Mammary epithelial cell (primary cell): ENCODE data around the gene TRIM17.

Source experiments
- CTCF ChIP-seq, 2 donors: IDR thresholded peaks in 1 of 2; conservative IDR thresholded peaks in 1 of 2; 2 replicates each; pipeline ENCODE4 v1.5.1; 2011 to 2012; ENCODE audit warnings: inconsistent platforms in 2 of 2, low read length in 2 of 2, mild to moderate bottlenecking in 2 of 2, control low read depth in 1 of 2, low read depth in 1 of 2; ENCODE audit not compliant: insufficient read depth in 1 of 2; ENCODE audit errors: extremely low read depth in 1 of 2
- EZH2 ChIP-seq: IDR thresholded peaks from 2 replicates; pipeline ENCODE4 v1.6.1; 2012; ENCODE audit warnings: low read length, inconsistent platforms, borderline replicate concordance

GRCh38 chr1:228437424-228437962 is 20.8 kb upstream of the TRIM17 start:
- TF ChIP-seq CTCF (conservative IDR thresholded peaks at IDR 0.05 in 1 of 2, IDR thresholded peaks at IDR 0.05 in 1 of 2; ENCODE audit: extremely low read depth in 1 of 2, insufficient read depth in 1 of 2, low read depth in 1 of 2, low read length in 2 of 2) (no peak), EZH2 (no peak)
